ENCODE data around the gene MAN1C1. TPM values are rescaled to one million over a fixed set of nuclear protein-coding genes. Genes with fewer than 3 reads are reported as not detected.

The MAN1C1 gene
- polyA plus RNA-seq, 1 of the 3 experiments (the other 2 are of a cell fraction) = 0.20 TPM

GRCh38 chr1:25610822-25611630 is 5.6 kb upstream of the MAN1C1 start:
- H3K79me2 ChIP-seq (ENCODE audit: insufficient read depth) = no peaks in the 10 kb centered on the region
- no peaks in the 10 kb centered on the region for H3K36me3 ChIP-seq (replicated peaks in 1 of 2; ENCODE audit: control insufficient read depth in 1 of 2, insufficient read depth in 2 of 2, low read length in 1 of 2)
- H3K9me2 ChIP-seq = no peaks in the 10 kb centered on the region
- no peak overlapping the region for H3K9ac ChIP-seq
- no peak overlapping the region for H3K4me2 ChIP-seq
- H3K9me3 ChIP-seq = no peaks in the 10 kb centered on the region
- peaks cover 29% of the 10 kb centered on the region for H3K27me3 ChIP-seq (ENCODE audit: insufficient read depth)
- H3K4me1 ChIP-seq (ENCODE audit: control insufficient read depth in 1 of 2, insufficient read depth in 2 of 2, low read depth in 1 of 2, low read length in 1 of 2) = peaks cover 0 to 21% of the 10 kb centered on the region in 2 experiments; a peak in 1 of 4 replicates
- peak; percentile 54 for DNase-seq
- H3K27ac ChIP-seq (ENCODE audit: low read depth in 2 of 2, low read length in 1 of 2) = no peak overlapping the region
- WGBS (ENCODE audit: low lambda C conversion rate) = 20% methylated on average over 7 of the region's 8 CpGs
- POLR2A ChIA-PET = interaction anchor here (1.6 kb wide), 1 partner anchor 199 kb away, joined by 4 read pairs; no protein-coding TSS in a partner anchor
- no peak overlapping the region for H2AFZ ChIP-seq (ENCODE audit: low read depth)
- H3F3A ChIP-seq (replicated peaks; ENCODE audit: insufficient read depth) = peaks cover 5% of the 10 kb centered on the region
- H3K4me3 ChIP-seq (ENCODE audit: low read depth in 2 of 2, low read length in 1 of 2) = no peak overlapping the region
- TF ChIP-seq USF2 (IDR thresholded peaks at IDR 0.05; ENCODE audit: borderline replicate concordance, low read depth, low read length) = 0 out of 2 replicates have a peak, but pooled peaks have one; percentile 8
- TF ChIP-seq SMC3 (IDR thresholded peaks at IDR 0.05; ENCODE audit: low read depth, low read length) = peak; percentile 10; the same call in 1 of the 2 replicates
- no peak for TF ChIP-seq FOXJ3 (CRISPR knock-in tag; IDR thresholded peaks at IDR 0.05)
- TF ChIP-seq RAD21 (IDR thresholded peaks at IDR 0.05; ENCODE audit: low read length) = peak; percentile 53
- TF ChIP-seq CTCF (IDR thresholded peaks at IDR 0.05) = peak; percentile 30
- no peak for TF ChIP-seq ELF1 (IDR thresholded peaks at IDR 0.05)
- no peak for TF ChIP-seq SIN3A (IDR thresholded peaks at IDR 0.05; ENCODE audit: borderline replicate concordance, low read depth, low read length)
- TF ChIP-seq EP300 (IDR thresholded peaks at IDR 0.05; ENCODE audit: borderline replicate concordance in 1 of 2, low read depth in 1 of 2, low read length in 1 of 2) = no peak
- TF ChIP-seq TAF1 (IDR thresholded peaks at IDR 0.05; ENCODE audit: borderline replicate concordance, low read depth, low read length) = no peak
- peak; percentile 7; the same call in 1 of the 2 replicates for TF ChIP-seq GATA2 (CRISPR knock-in tag; IDR thresholded peaks at IDR 0.05)
- H4K20me1 ChIP-seq (ENCODE audit: insufficient read depth) = no peaks in the 10 kb centered on the region
- CTCF ChIA-PET = interaction anchor here (0.6 to 8.1 kb wide), 18 partner anchors 13 to 285 kb away, joined by 3 to 76 read pairs (median 3); no protein-coding TSS in a partner anchor

GRCh38 chr1:25611843-25612242 is 4.7 kb upstream of the MAN1C1 start:
- POLR2A ChIA-PET = interaction anchor here (1.6 kb wide), 1 partner anchor 198 kb away, joined by 4 read pairs; no protein-coding TSS in a partner anchor

More at GRCh38 chr1:25611843-25612242, 4.7 kb upstream of the MAN1C1 start:
- no peak overlapping the region for H3K9ac ChIP-seq
- no peaks in the 10 kb centered on the region for H3K36me3 ChIP-seq (replicated peaks in 1 of 2; ENCODE audit: control insufficient read depth in 1 of 2, insufficient read depth in 2 of 2, low read length in 1 of 2)
- no peaks in the 10 kb centered on the region for H3K9me2 ChIP-seq
- TF ChIP-seq MEF2A (IDR thresholded peaks at IDR 0.05; ENCODE audit: borderline replicate concordance, low read depth) = no peak
- no peak for TF ChIP-seq FOXJ3 (CRISPR knock-in tag; IDR thresholded peaks at IDR 0.05)
- TF ChIP-seq EP300 (IDR thresholded peaks at IDR 0.05; ENCODE audit: borderline replicate concordance in 1 of 2, low read depth in 1 of 2, low read length in 1 of 2) = no peak
- no peaks in the 10 kb centered on the region for H3K79me2 ChIP-seq (ENCODE audit: insufficient read depth)
- peaks cover 29% of the 10 kb centered on the region for H3K27me3 ChIP-seq (ENCODE audit: insufficient read depth)
- H3F3A ChIP-seq (replicated peaks; ENCODE audit: insufficient read depth) = peaks cover 5% of the 10 kb centered on the region
- no peaks in the 10 kb centered on the region for H3K9me3 ChIP-seq
- H3K27ac ChIP-seq (ENCODE audit: low read depth in 2 of 2, low read length in 1 of 2) = no peak overlapping the region
- WGBS (ENCODE audit: low lambda C conversion rate) = 88% methylated on average over 1 of the region's 1 CpG
- H3K4me3 ChIP-seq (ENCODE audit: low read depth in 2 of 2, low read length in 1 of 2) = no peak overlapping the region
- H2AFZ ChIP-seq (ENCODE audit: low read depth) = no peak overlapping the region
- DNase-seq = peak; percentile 3
- no peaks in the 10 kb centered on the region for H4K20me1 ChIP-seq (ENCODE audit: insufficient read depth)
- H3K4me2 ChIP-seq = no peak overlapping the region
- CTCF ChIA-PET = interaction anchor here (0.7 to 8.1 kb wide), 9 partner anchors 14 to 200 kb away, joined by 3 to 76 read pairs (median 3); no protein-coding TSS in a partner anchor
- H3K4me1 ChIP-seq (ENCODE audit: control insufficient read depth in 1 of 2, insufficient read depth in 2 of 2, low read depth in 1 of 2, low read length in 1 of 2) = peaks cover 0 to 21% of the 10 kb centered on the region in 2 experiments; a peak in 1 of 4 replicates
